DOHH2 (cell line): ENCODE data around the gene GNAS-AS1.

Source experiments
- H3F3A ChIP-seq: fragments of 200-600 bp; sonication (generic), shearing (Covaris generic); 2 replicates; pipeline ENCODE4 v1.6.0; 2016; ENCODE audit warnings: antibody characterized with exemption, mild to moderate bottlenecking; ENCODE audit not compliant: control insufficient read depth, insufficient read depth
- H3K27ac ChIP-seq: fragments of 200-600 bp; sonication (generic); 2 replicates; pipeline ENCODE4 v1.5.1; 2014; ENCODE audit warnings: low read depth, mild to moderate bottlenecking, low read length, moderate library complexity
- H3K27me3 ChIP-seq: fragments of 200-600 bp; sonication (generic); 2 replicates; pipeline ENCODE4 v1.6.1; 2014; ENCODE audit warnings: mild to moderate bottlenecking, low read length, mixed read lengths; ENCODE audit not compliant: control insufficient read depth
- H3K36me3 ChIP-seq: fragments of 200-600 bp; sonication (generic); 2 replicates; pipeline ENCODE4 v1.6.1; 2014; ENCODE audit warnings: mild to moderate bottlenecking, low read length, moderate library complexity, mixed read lengths; ENCODE audit not compliant: control insufficient read depth
- H3K4me1 ChIP-seq: fragments of 200-600 bp; sonication (generic); 2 replicates; pipeline ENCODE4 v1.6.1; 2014; ENCODE audit warnings: mild to moderate bottlenecking, low read length, mixed read lengths; ENCODE audit not compliant: control insufficient read depth
- H3K4me2 ChIP-seq: fragments of 200-600 bp; sonication (generic); 2 replicates; pipeline ENCODE4 v1.6.0; 2014; ENCODE audit warnings: mild to moderate bottlenecking, low read length, moderate library complexity
- H3K4me3 ChIP-seq: fragments of 200-600 bp; sonication (generic); 2 replicates; pipeline ENCODE4 v1.5.1; 2014; ENCODE audit warnings: mild to moderate bottlenecking, low read length, mixed read lengths
- H3K79me2 ChIP-seq: fragments of 200-600 bp; sonication (generic); 2 replicates; pipeline ENCODE4 v1.6.1; 2014; ENCODE audit warnings: mild to moderate bottlenecking, low read length, mixed read lengths; ENCODE audit not compliant: control insufficient read depth
- H3K9me2 ChIP-seq: fragments of 200-600 bp; sonication (generic); replicated peaks from 2 replicates; pipeline ENCODE4 v1.6.1; 2014; ENCODE audit warnings: mild to moderate bottlenecking, low read length, mixed read lengths; ENCODE audit not compliant: control insufficient read depth
- H3K9me3 ChIP-seq: fragments of 200-600 bp; sonication (generic); 2 replicates; pipeline ENCODE4 v1.6.1; 2014; ENCODE audit warnings: antibody characterized with exemption, low read length, mixed read lengths; ENCODE audit not compliant: control insufficient read depth, insufficient read depth
- H4K20me1 ChIP-seq: fragments of 200-600 bp; sonication (generic); 2 replicates; pipeline ENCODE4 v1.6.0; 2014; ENCODE audit warnings: low read depth, mild to moderate bottlenecking, antibody characterized with exemption, low read length, moderate library complexity; ENCODE audit not compliant: control insufficient read depth, insufficient read depth
- CTCF ChIP-seq: fragments of 200-600 bp; sonication (generic); IDR thresholded peaks from one replicate; pipeline ENCODE4 v1.5.1; 2014; ENCODE audit warnings: antibody characterized with exemption, mild to moderate bottlenecking, low read depth, low read length; ENCODE audit not compliant: poor library complexity, severe bottlenecking
- EZH2phosphoT487 ChIP-seq: fragments of 200-600 bp; sonication (generic); IDR thresholded peaks from 2 replicates; pipeline ENCODE4 v1.6.1; 2017; ENCODE audit warnings: borderline replicate concordance, mild to moderate bottlenecking, antibody characterized with exemption, low read length, moderate library complexity, mixed read lengths

Gene GNAS-AS1

GRCh38 chr20:58889334-58889760 is 38.6 kb upstream of the GNAS-AS1 start:
- Histone ChIP-seq H3K4me1 (peaks cover 36% of the 10 kb centered on the region), H3K27ac (peak overlapping the region; percentile 80), H3K9me3 (no peaks in the 10 kb centered on the region), H3K79me2 (peaks cover 55% of the 10 kb centered on the region), H3F3A (peaks cover 2% of the 10 kb centered on the region; the same call in 1 of the 2 replicates), H3K9me2 (no peaks in the 10 kb centered on the region), H3K27me3 (no peaks in the 10 kb centered on the region), H3K36me3 (peaks cover 18% of the 10 kb centered on the region), H4K20me1 (peaks cover 11% of the 10 kb centered on the region), H3K4me3 (peak overlapping the region; percentile 71), H3K4me2 (peak overlapping the region; percentile 74)
- TF ChIP-seq CTCF (no peak), EZH2phosphoT487 (no peak)

DNA sequence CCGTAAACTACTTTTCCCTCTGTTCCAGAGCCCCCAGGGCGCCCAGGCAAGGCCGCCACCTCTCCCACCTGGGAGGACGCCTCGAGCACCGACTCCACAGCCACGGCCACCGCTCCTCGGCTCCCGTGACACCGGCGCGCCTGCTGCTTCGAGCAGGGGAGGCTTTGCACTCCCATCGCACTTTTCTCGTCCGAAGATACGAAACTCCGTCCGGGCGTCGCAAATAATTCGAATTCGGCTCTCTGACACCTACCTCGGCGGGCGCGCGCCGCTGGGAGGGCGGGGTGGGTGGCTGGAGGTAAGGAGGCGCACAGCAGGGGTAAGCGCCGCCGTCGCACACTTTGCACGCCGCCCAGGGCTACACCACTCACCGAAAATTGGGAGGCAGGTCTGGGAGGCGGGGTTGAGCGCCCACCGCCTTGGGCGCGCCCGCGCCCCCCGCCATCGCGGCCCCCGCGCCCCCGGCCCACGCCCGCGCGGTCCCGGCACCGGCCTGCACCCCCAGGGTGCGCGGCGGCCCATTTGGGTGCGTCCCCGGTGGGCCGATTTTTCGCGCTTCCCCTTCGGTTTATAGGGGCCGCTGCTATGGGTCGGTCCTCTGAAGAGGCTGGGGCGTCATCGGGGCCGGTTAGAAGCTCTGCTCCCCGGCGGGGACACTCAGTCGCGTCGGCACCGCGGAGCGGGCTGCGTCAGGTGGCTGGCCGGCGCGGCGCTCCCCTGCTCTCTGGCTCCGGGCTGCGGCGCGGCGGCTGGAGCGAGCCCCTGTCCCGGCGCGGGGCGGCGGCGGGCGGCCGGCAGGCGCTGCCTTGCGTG is 38.0 kb upstream of the GNAS-AS1 start:
- Histone ChIP-seq H4K20me1 (peaks cover 5% of the 10 kb centered on the region), H3K4me3 (peak overlapping the region; percentile 81), H3K4me1 (peaks cover 29% of the 10 kb centered on the region), H3K27me3 (no peaks in the 10 kb centered on the region), H3K79me2 (peaks cover 49% of the 10 kb centered on the region), H3K9me2 (no peaks in the 10 kb centered on the region), H3K27ac (peak overlapping the region; percentile 80), H3K4me2 (peak overlapping the region; percentile 74), H3K9me3 (no peaks in the 10 kb centered on the region), H3K36me3 (peaks cover 11% of the 10 kb centered on the region), H3F3A (no peaks in the 10 kb centered on the region)
- TF ChIP-seq EZH2phosphoT487: no peak

DNA sequence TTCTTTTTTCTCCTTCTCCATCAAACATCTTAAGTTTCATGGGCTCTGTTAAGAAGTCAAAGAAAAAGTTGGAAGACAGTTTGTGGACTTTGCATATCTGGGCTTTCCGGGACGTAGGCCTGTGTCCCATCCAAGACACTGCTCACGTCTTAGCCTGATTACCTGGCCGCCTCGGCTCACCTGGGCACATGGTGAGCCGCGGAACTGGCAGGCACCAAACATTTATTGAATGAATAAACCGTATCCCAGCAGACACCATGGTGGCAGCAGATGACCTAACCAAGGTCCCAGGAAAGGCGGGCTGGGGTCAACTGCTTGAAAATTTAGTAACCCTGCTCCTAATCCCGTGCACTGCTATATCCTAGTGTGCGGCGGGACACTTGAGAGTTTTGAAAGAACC is 37.4 kb upstream of the GNAS-AS1 start:
- no peaks in the 10 kb centered on the region for H3K9me3 ChIP-seq
- no peaks in the 10 kb centered on the region for H3F3A ChIP-seq
- H3K4me3 ChIP-seq: peak overlapping the region; percentile 81
- no peak for TF ChIP-seq EZH2phosphoT487
- TF ChIP-seq CTCF: no peak
- H3K79me2 ChIP-seq: peaks cover 42% of the 10 kb centered on the region
- H3K27me3 ChIP-seq: no peaks in the 10 kb centered on the region
- no peaks in the 10 kb centered on the region for H3K9me2 ChIP-seq
- peak overlapping the region; percentile 59 for H3K4me2 ChIP-seq
- no peaks in the 10 kb centered on the region for H4K20me1 ChIP-seq
- peaks cover 23% of the 10 kb centered on the region for H3K4me1 ChIP-seq
- H3K36me3 ChIP-seq: peaks cover 6% of the 10 kb centered on the region
- no peak overlapping the region for H3K27ac ChIP-seq

DNA sequence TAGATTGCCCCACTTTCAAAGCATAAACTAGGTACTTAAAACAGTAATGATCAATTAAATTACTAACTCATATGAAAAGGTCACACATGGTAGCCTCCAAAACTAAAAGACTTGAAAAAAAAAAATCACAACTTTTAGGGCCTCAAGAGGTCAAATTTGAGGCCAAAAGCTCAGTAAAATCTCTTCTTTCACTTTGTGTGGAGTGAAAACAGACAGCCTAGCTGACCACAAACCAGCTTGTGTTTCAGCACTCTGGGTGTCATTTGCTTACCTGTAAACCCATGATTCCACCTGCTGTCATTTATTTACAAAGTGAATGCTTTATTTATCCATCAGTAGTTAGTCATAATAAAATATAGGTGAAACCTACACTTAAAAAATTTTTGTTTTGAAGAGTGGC is 35.8 kb upstream of the GNAS-AS1 start:
- H3K4me1 ChIP-seq: peaks cover 23% of the 10 kb centered on the region
- H3K27ac ChIP-seq: no peak overlapping the region
- H3K9me2 ChIP-seq: no peaks in the 10 kb centered on the region
- H3K4me3 ChIP-seq: no peak overlapping the region
- H3K79me2 ChIP-seq: peaks cover 29% of the 10 kb centered on the region
- no peaks in the 10 kb centered on the region for H4K20me1 ChIP-seq
- H3F3A ChIP-seq: no peaks in the 10 kb centered on the region
- no peaks in the 10 kb centered on the region for H3K9me3 ChIP-seq
- H3K27me3 ChIP-seq: no peaks in the 10 kb centered on the region
- TF ChIP-seq EZH2phosphoT487 (no peak), CTCF (no peak)
- no peak overlapping the region for H3K4me2 ChIP-seq
- no peaks in the 10 kb centered on the region for H3K36me3 ChIP-seq
